Sigmoid colon (tissue), 7 donors: Measurements from ENCODE around the gene B3GAT1. TPM values are rescaled to one million over a fixed set of nuclear protein-coding genes. Genes with fewer than 3 reads are reported as not detected.

Experiments
- DNase-seq: peaks from one replicate; pipeline ENCODE4 v3.0.0-alpha.2; 2019
- H3K27ac ChIP-seq, 4 donors: fragments of 200-600 bp; sonication (generic); one replicate each; pipeline ENCODE4 v1.5.1; 2016 to 2019; ENCODE audit warnings: mild to moderate bottlenecking in 1 of 4
- H3K27me3 ChIP-seq, 3 donors: fragments of 200-600 bp; sonication (generic); one replicate each; pipeline ENCODE4 v1.5.1; 2019; ENCODE audit warnings: mild to moderate bottlenecking in 1 of 3
- H3K36me3 ChIP-seq, 4 donors: fragments of 200-600 bp; sonication (generic); one replicate each; pipeline ENCODE4 v1.5.1; 2016 to 2019
- H3K4me1 ChIP-seq, 4 donors: fragments of 200-600 bp; sonication (generic); one replicate each; pipeline ENCODE4 v1.5.1; 2017 to 2019
- H3K4me3 ChIP-seq, 4 donors: fragments of 200-600 bp; sonication (generic); one replicate each; pipeline ENCODE4 v1.5.1; 2017 to 2019; ENCODE audit warnings: mild to moderate bottlenecking in 2 of 4, moderate library complexity in 1 of 4
- H3K9me3 ChIP-seq, 4 donors: fragments of 200-600 bp in 3 of 4; sonication (generic) in 3 of 4; one replicate each; pipeline versions ENCODE4 v1.5.1 to v1.6.1; 2013 to 2019
- EP300 ChIP-seq, 4 donors: sonication (generic); formaldehyde crosslinking; IDR thresholded peaks; one replicate each; pipeline ENCODE4 v1.6.1; 2017; ENCODE audit warnings: antibody characterized with exemption in 4 of 4
- POLR2A ChIP-seq, 2 donors: fragments of 450-650 bp; IDR thresholded peaks; one replicate each; pipeline ENCODE4 v1.6.1; 2016; ENCODE audit warnings: antibody characterized with exemption in 2 of 2, mild to moderate bottlenecking in 2 of 2, moderate library complexity in 2 of 2
- POLR2AphosphoS5 ChIP-seq, 4 donors: sonication (generic); formaldehyde crosslinking; IDR thresholded peaks; one replicate each; pipeline ENCODE4 v1.6.1; 2017; ENCODE audit warnings: antibody characterized with exemption in 4 of 4
- WGBS, 2 donors: extraction: QIAGEN DNeasy Blood & Tissue Kit; methylation state at CpG; one replicate each; pipeline ENCODE4 v1.1.7; 2013; 5-methylcytosine and 5-hydroxymethylcytosine counted together
- intact Hi-C: fragments of 100-400 bp; cut with DNase I; formaldehyde crosslinking; loops from one replicate; pipeline ENCODE4 v1.15.1; 2023
- polyA plus RNA-seq, 3 donors: library from polyadenylated mRNA; stranded (reverse); fragments of 200-250 nt; gene quantifications; one replicate each; pipeline ENCODE4 v1.2.3, GENCODE V29; 2013
- total RNA-seq, 4 donors: library from RNA; depleted of rRNA; stranded (reverse); fragments of >200 nt; gene quantifications; one replicate each; pipeline ENCODE4 v1.1.0, GENCODE V29; 2016
- TF ChIP-seq, protein P1 (sequence below), 4 experiments: fragments of 450-650 bp in 3 of 4; fragments of 200-600 bp in 1 of 4; IDR thresholded peaks; one replicate each; pipeline ENCODE4 v1.5.1; 2016 to 2019; ENCODE audit warnings: antibody characterized with exemption in 4 of 4, mild to moderate bottlenecking in 3 of 4, moderate library complexity in 2 of 4
- donor health status: healthy with polysubstance abuse.
- donor health status: Bipolar disorder and iron deficiency.
- donor health status: healthy.

Gene B3GAT1
- total and polyA plus RNA-seq, 7 donors: 0.16 to 0.63 (median 0.27) TPM; not detected in 3

DNA sequence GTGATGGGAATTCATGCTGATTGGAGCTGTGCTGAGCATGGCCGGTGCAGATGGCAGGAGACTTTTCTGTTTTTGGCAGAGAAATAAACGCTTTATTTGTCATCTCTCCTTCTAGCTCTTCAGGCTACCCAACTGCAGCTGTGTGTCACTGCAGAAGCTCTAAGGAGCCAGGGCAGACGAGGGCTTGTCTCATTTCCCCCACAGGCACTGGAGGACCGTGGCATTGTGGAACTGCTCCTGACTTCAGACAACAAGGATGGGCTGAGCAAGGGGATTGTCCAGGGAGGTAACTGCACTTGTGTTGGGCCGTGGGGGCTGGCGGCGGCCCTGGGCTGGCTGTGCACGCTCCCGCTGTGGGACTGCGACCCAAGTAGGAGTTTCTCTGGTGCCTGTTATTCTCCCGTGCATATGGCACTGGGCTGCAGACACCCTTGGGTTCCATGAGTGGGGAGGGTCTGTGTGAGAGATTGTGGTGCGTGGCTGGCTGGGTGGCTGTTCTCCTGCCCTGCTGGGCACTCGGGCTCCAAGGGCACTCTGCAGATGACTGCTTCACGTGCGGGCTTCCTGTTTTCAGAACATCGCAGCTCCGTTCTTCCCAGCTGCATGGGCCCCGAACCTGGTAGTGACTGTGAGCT, 53.1 kb downstream of the B3GAT1 start:
- DNase-seq: peak; percentile 51

DNA sequence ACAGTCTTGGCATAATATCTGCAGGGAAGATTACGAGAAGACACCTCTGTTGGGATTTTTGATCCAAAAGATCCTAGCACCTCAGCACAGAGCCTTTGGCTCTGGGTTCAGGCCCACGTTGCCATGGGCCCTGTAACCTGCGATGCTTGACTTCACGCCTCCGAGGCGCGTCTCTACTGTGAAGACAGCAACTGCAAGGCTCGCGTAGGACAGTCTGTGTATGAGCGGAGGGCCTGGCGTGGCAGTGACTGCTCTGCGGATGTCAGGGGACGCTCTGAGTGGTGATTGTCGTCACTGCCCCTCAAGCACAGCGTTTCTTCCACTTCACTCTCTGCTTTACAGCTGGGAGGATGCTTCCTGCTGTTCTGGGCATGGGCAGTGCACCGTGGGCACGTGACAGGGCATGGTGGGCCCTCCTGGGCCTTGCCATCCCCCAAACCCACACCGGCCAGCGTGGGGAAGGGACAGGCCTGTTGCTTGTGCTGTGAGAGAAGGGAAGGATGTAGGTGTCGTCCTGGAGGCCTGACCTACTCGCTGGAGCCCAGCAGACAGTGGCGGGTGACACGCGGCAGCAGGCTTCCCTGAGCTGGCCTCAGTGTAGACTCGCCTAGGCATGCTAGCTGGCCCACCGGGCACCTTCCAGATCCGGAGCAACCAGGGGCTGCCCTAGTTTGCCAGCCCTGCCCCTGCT, 53.7 kb downstream of the B3GAT1 start:
- H3K4me3 ChIP-seq: no peak overlapping the region
- peak; percentile 42 for DNase-seq
- TF ChIP-seq EP300 (IDR thresholded peaks at IDR 0.05) (no peak), POLR2A (IDR thresholded peaks at IDR 0.05) (no peak), POLR2AphosphoS5 (IDR thresholded peaks at IDR 0.05) (no peak)
- TF ChIP-seq, protein P1, sequence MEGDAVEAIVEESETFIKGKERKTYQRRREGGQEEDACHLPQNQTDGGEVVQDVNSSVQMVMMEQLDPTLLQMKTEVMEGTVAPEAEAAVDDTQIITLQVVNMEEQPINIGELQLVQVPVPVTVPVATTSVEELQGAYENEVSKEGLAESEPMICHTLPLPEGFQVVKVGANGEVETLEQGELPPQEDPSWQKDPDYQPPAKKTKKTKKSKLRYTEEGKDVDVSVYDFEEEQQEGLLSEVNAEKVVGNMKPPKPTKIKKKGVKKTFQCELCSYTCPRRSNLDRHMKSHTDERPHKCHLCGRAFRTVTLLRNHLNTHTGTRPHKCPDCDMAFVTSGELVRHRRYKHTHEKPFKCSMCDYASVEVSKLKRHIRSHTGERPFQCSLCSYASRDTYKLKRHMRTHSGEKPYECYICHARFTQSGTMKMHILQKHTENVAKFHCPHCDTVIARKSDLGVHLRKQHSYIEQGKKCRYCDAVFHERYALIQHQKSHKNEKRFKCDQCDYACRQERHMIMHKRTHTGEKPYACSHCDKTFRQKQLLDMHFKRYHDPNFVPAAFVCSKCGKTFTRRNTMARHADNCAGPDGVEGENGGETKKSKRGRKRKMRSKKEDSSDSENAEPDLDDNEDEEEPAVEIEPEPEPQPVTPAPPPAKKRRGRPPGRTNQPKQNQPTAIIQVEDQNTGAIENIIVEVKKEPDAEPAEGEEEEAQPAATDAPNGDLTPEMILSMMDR (IDR thresholded peaks at IDR 0.05): no peak
- intact Hi-C loops: no loop called here
- 90 to 94% methylated on average over 27 of the region's 27 CpGs for WGBS, 2 donors
- peaks cover 0 to 37% (median 6%) of the 10 kb centered on the region in 4 donors for H3K36me3 ChIP-seq
- H3K27ac ChIP-seq: no peak overlapping the region
- H3K4me1 ChIP-seq: peaks cover 3 to 44% (median 8%) of the 10 kb centered on the region in 4 donors
- H3K9me3 ChIP-seq: no peaks in the 10 kb centered on the region
- H3K27me3 ChIP-seq: no peaks in the 10 kb centered on the region

More for the DNA sequence above, 53.1 kb downstream of the B3GAT1 start:
- TF ChIP-seq POLR2AphosphoS5 (IDR thresholded peaks at IDR 0.05): no peak
- TF ChIP-seq EP300 (IDR thresholded peaks at IDR 0.05): no peak
- TF ChIP-seq POLR2A (IDR thresholded peaks at IDR 0.05): no peak
- TF ChIP-seq, protein P1 (IDR thresholded peaks at IDR 0.05): no peak
- WGBS, 2 donors: 93% methylated on average over 18 of the region's 18 CpGs
- intact Hi-C loops: no loop called here
- peaks cover 3 to 44% (median 8%) of the 10 kb centered on the region in 4 donors for H3K4me1 ChIP-seq
- no peaks in the 10 kb centered on the region for H3K9me3 ChIP-seq
- H3K36me3 ChIP-seq: peaks cover 0 to 37% (median 6%) of the 10 kb centered on the region in 4 donors
- H3K27ac ChIP-seq: no peak overlapping the region
- H3K4me3 ChIP-seq: no peak overlapping the region
- H3K27me3 ChIP-seq: no peaks in the 10 kb centered on the region

DNA sequence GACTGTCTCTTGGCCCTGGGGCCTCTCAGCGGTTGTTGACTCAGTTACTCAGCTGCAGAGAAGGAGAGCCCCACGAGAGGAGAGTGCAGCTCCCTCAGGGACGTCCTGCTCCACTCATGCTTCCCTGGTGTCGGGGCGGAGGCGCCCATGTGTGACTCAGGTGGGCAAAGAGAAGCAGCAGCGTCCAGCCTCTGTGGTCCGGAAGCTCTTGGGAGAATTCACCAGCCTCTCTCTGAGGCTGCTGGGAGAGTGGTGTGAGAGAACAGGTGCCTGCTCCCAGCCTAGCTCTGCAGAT, 54.5 kb downstream of the B3GAT1 start:
- Histone ChIP-seq H3K4me1 (peaks cover 3 to 44% (median 8%) of the 10 kb centered on the region in 4 donors), H3K4me3 (no peak overlapping the region), H3K27me3 (no peaks in the 10 kb centered on the region), H3K9me3 (no peaks in the 10 kb centered on the region), H3K27ac (peak overlapping the region in 1 of 4 donors; percentile 80), H3K36me3 (peaks cover 0 to 41% (median 6%) of the 10 kb centered on the region in 4 donors)
- WGBS, 2 donors: 89 to 92% methylated on average over 8 of the region's 8 CpGs
- peak; percentile 47 for DNase-seq
- intact Hi-C loops: no loop called here
- TF ChIP-seq EP300 (IDR thresholded peaks at IDR 0.05): no peak
- TF ChIP-seq, protein P1 (IDR thresholded peaks at IDR 0.05): no peak
- TF ChIP-seq POLR2A (IDR thresholded peaks at IDR 0.05): no peak
- TF ChIP-seq POLR2AphosphoS5 (IDR thresholded peaks at IDR 0.05): no peak

DNA sequence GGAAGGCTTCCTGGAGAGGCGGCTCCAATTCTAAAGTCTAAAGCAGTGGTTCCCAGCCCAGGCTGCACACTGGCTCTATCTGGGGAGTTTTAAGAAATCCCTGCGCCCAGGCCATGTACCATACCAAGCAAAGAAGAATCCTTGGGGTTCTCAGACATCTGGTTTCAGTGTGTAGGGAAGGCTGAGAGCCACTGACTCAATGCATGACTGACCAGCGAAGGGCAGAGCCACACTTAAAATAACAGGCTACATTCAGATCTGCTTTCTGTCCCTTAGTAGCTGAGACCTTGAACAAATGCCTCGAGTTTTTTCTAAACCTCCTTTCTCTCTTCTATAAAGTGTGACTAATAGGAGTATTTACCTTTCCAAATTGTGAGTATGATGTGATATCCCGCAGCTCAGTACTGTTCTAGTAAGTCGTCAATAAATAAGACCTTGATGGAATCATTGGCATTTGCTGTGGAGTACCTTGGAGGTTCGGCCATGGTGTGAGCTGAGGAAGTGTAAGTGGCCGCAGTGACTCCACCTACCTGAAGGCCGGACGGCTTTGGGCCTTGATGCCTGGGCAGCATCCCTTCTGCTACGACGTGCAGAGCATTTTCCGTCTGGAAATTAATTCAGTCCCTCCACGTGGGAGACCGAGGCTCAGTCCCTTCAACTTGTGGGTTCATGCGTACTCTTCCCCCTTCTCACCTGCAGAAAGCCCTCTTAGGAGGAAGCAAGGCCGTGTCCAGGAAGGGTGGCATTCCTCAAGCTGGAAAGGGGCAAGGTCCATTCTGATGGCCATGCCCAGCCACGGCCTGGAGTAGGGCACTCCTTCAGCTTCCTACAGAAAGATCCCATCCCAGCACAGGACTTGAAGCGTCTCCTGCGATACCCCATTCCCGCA, 55.1 kb downstream of the B3GAT1 start:
- Histone ChIP-seq H3K27me3 (no peaks in the 10 kb centered on the region), H3K36me3 (peaks cover 0 to 41% (median 6%) of the 10 kb centered on the region in 4 donors), H3K27ac (peak overlapping the region in 3 of 4 donors; percentile 71 to 80 (median 73)), H3K9me3 (no peaks in the 10 kb centered on the region), H3K4me3 (no peak overlapping the region), H3K4me1 (peaks cover 3 to 44% (median 8%) of the 10 kb centered on the region in 4 donors)
- intact Hi-C loops: no loop called here
- WGBS, 2 donors: 88 to 92% methylated on average over 21 of the region's 21 CpGs
- peak; percentile 60 for DNase-seq
- no peak for TF ChIP-seq EP300 (IDR thresholded peaks at IDR 0.05)
- TF ChIP-seq, protein P1 (IDR thresholded peaks at IDR 0.05): no peak
